Cardiac fibroblast (primary cell): Measurements from ENCODE around the gene RPGRIP1L.
"Not testable (repeated sequence)": the region's sequence is repeated elsewhere in the genome, so short reads cannot be mapped to it uniquely, and the experiment has no call there.

Experiments
- DNase-seq, 2 donors: peaks; one replicate each; pipeline versions ENCODE4 v3.0.0 to v3.0.0-alpha.2; 2010; ENCODE audit warnings: low read depth in 2 of 2
- H3K4me3 ChIP-seq, 2 donors: replicated peaks in 1 of 2; 1 replicate in 1 of 2; 2 replicates in 1 of 2; pipeline ENCODE4 v1.5.1; 2011; ENCODE audit warnings: low read depth in 2 of 2, low read length in 2 of 2, mild to moderate bottlenecking in 2 of 2, moderate library complexity in 1 of 2
- TF ChIP-seq, protein P1 (sequence below): IDR thresholded peaks from one replicate; pipeline ENCODE4 v1.5.1; 2011; ENCODE audit warnings: low read depth, mild to moderate bottlenecking, low read length, inconsistent platforms

RPGRIP1L gene

DNA sequence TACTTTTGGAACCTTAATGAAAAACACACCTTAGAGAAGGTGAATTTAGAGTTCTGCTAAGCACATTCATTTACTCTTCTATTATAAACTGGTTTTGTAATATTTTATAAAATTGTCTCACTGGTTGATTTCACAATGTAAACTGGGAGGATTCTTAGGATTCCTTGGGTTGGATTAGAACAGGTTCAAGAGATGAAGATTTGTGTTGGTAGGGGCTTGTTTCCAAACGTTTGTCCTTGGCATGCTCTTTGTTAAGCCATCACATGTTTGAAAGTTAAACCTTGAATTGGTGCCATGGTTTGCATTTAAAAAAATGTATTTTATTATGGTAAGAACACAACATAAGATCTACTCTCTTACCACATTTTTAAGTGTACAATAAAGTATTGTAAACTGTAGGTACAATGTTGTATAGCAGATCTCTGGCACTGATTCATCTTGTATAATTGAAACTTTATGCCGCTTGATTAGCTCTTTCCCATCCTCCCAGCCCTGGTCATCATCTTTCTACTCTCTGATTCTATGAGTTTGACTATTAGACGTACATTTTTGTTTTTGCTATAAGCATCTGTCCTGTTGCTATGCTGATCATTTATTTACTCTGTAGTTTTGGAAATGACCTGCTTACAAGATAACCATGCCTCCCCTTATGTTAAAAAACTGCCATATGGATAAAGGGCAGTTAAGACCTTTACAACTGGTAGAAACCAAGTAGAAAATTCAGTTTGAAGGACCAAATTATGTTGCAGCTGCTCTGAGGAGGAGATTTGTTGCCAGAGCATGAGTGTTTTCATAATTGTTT lies 9.9 kb upstream of the RPGRIP1L start:
- TF ChIP-seq, protein P1, sequence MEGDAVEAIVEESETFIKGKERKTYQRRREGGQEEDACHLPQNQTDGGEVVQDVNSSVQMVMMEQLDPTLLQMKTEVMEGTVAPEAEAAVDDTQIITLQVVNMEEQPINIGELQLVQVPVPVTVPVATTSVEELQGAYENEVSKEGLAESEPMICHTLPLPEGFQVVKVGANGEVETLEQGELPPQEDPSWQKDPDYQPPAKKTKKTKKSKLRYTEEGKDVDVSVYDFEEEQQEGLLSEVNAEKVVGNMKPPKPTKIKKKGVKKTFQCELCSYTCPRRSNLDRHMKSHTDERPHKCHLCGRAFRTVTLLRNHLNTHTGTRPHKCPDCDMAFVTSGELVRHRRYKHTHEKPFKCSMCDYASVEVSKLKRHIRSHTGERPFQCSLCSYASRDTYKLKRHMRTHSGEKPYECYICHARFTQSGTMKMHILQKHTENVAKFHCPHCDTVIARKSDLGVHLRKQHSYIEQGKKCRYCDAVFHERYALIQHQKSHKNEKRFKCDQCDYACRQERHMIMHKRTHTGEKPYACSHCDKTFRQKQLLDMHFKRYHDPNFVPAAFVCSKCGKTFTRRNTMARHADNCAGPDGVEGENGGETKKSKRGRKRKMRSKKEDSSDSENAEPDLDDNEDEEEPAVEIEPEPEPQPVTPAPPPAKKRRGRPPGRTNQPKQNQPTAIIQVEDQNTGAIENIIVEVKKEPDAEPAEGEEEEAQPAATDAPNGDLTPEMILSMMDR = no peak
- DNase-seq = peak; percentile 6 to 52
- no peak overlapping the region for H3K4me3 ChIP-seq

GRCh38 chr16:53712065-53712464 lies 8.4 kb upstream of the RPGRIP1L start:
- TF ChIP-seq, protein P1 = no peak
- no peak overlapping the region for H3K4me3 ChIP-seq
- DNase-seq = no peak

- DNase-seq = peak in 1 of 2 donors; percentile 13
These were observed 7.7 kb upstream of the RPGRIP1L start for GRCh38 chr16:53711390-53711789.

DNA sequence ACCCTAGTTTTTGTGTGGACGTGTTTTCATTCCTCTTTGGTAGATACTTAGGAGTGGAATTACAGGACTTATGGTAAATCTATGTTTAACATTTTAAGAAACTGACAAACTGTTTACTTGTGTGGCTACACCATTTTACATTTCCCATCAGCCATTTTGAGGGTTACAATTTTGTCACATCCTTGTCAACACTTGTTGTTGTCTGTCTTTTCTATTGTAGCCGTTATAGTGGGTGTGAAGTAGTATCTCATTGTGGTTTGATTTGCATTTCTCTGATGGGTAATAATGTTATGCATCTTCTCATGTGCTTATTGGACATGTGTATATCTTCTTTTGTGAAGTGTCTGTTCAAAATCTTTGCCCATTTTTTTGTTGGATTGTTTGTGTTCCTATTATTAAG lies 4.8 kb upstream of the RPGRIP1L start:
- TF ChIP-seq, protein P1 = no peak
- no peak for DNase-seq

More at GRCh38 chr16:53711390-53711789, 7.7 kb upstream of the RPGRIP1L start:
- TF ChIP-seq, protein P1 = no peak
- no peak overlapping the region for H3K4me3 ChIP-seq

GRCh38 chr16:53707671-53708070 lies 4.0 kb upstream of the RPGRIP1L start:
- no peak overlapping the region for H3K4me3 ChIP-seq
- DNase-seq = peak; percentile 25 to 41
- TF ChIP-seq, protein P1 = no peak

More for the DNA sequence above, 4.8 kb upstream of the RPGRIP1L start:
- H3K4me3 ChIP-seq = no peak overlapping the region

GRCh38 chr16:53704445-53704813 lies 770 bp upstream of the RPGRIP1L start:
- peak in 1 of 2 donors; percentile 4 for DNase-seq
- peak overlapping the region; percentile 73 to 83 for H3K4me3 ChIP-seq
- TF ChIP-seq, protein P1 = no peak

DNA sequence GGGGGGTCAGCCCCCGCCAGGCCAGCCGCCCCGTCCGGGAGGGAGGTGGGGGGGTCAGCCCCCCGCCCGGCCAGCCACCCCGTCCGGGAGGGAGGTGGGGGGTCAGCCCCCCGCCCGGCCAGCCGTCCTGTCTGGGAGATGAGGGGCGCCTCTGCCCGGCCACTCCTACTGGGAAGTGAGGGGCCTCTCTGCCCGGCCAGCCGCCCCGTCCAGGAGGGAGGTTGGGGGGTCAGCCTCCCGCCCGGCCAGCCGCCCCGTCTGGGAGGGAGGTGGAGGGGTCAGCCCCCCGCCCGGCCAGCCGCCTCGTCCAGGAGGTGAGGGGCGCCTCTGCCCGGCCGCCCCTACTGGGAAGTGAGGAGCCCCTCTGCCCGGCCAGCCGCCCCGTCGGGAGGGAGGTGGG lies 5.4 kb downstream of the RPGRIP1L start:
- DNase-seq, H3K4me3 ChIP-seq: not testable (repeated sequence)
